Upper lobe of left lung (tissue), 4 donors: ENCODE data around the gene ZSCAN26.

ENCODE experiments used
- CTCF ChIP-seq, 6 experiments: fragments of 450-650 bp in 4 of 6; fragments of 200-600 bp in 2 of 6; sonication (generic) in 2 of 6; IDR thresholded peaks; one replicate each; pipeline ENCODE4 v1.5.1; 2016 to 2019; ENCODE audit warnings: antibody characterized with exemption in 6 of 6
- POLR2AphosphoS5 ChIP-seq, 2 donors: sonication (generic); formaldehyde crosslinking; IDR thresholded peaks; one replicate each; pipeline ENCODE4 v1.5.1; 2017; ENCODE audit warnings: antibody characterized with exemption in 2 of 2

- TF ChIP-seq CTCF (IDR thresholded peaks at IDR 0.05) (no peak), POLR2AphosphoS5 (IDR thresholded peaks at IDR 0.05) (no peak)
These were observed 9.9 kb upstream of the ZSCAN26 start for GRCh38 chr6:28257042-28257441.
